ENCODE results near the gene ARHGAP12.

The ARHGAP12 gene

GRCh38 chr10:31759124-31759798 is 169.4 kb downstream of the ARHGAP12 start:
- no CpG with 5 or more reads among the region's 36 CpGs for whole genome bisulfite sequencing (ENCODE audit: extremely low coverage, insufficient coverage, low lambda C conversion rate)

GRCh38 chr10:31758495-31758894 is 170.1 kb downstream of the ARHGAP12 start:
- Histone ChIP-seq H3K27me3 (ENCODE audit: insufficient read depth, low read length, poor library complexity) (no peaks in the 10 kb centered on the region), H2BK5ac (ENCODE audit: low read length) (no peak overlapping the region), H4K8ac (ENCODE audit: low read depth, low read length) (no peak overlapping the region), H3K4me3 (ENCODE audit: low read length) (no peak overlapping the region), H3K36me3 (ENCODE audit: control insufficient read depth, insufficient read depth, low read length) (no peaks in the 10 kb centered on the region), H3K4me2 (ENCODE audit: low read length) (no peak overlapping the region), H2BK15ac (replicated peaks; ENCODE audit: low read depth) (no peak overlapping the region), H2AK5ac (ENCODE audit: low read length) (no peak overlapping the region), H3K4ac (ENCODE audit: low read depth, low read length) (no peak overlapping the region), H3K56ac (ENCODE audit: low read length) (no peak overlapping the region), H3K79me1 (ENCODE audit: low read length) (no peaks in the 10 kb centered on the region), H4K5ac (ENCODE audit: low read length) (no peak overlapping the region), H3K27ac (ENCODE audit: low read depth, low read length) (no peak overlapping the region), H3K9ac (ENCODE audit: low read length) (no peak overlapping the region), H3K23ac (ENCODE audit: low read length) (no peak overlapping the region), H3K79me2 (ENCODE audit: control insufficient read depth, insufficient read depth, low read length) (no peaks in the 10 kb centered on the region), H3K18ac (ENCODE audit: low read length) (no peak overlapping the region), H3K4me1 (ENCODE audit: control insufficient read depth, low read depth, low read length) (peaks cover 10% of the 10 kb centered on the region), H2BK120ac (ENCODE audit: low read depth, low read length) (no peak overlapping the region)
- WGBS (ENCODE audit: extremely low coverage, insufficient coverage, low lambda C conversion rate), result no CpG with 5 or more reads among the region's 5 CpGs
- DNase-seq, result no peak

More at GRCh38 chr10:31759124-31759798, 169.4 kb downstream of the ARHGAP12 start:
- Histone ChIP-seq H3K4ac (ENCODE audit: low read depth, low read length) (peak overlapping the region; percentile 96), H3K23ac (ENCODE audit: low read length) (no peak overlapping the region), H3K4me1 (ENCODE audit: control insufficient read depth, low read depth, low read length) (peaks cover 10% of the 10 kb centered on the region), H3K56ac (ENCODE audit: low read length) (peak overlapping the region; percentile 93), H4K5ac (ENCODE audit: low read length) (no peak overlapping the region), H3K4me2 (ENCODE audit: low read length) (peak overlapping the region; percentile 58), H3K79me2 (ENCODE audit: control insufficient read depth, insufficient read depth, low read length) (no peaks in the 10 kb centered on the region), H2BK5ac (ENCODE audit: low read length) (no peak overlapping the region), H3K36me3 (ENCODE audit: control insufficient read depth, insufficient read depth, low read length) (no peaks in the 10 kb centered on the region), H3K18ac (ENCODE audit: low read length) (peak overlapping the region; percentile 93), H3K27ac (ENCODE audit: low read depth, low read length) (peak overlapping the region; percentile 95), H3K79me1 (ENCODE audit: low read length) (no peaks in the 10 kb centered on the region), H3K27me3 (ENCODE audit: insufficient read depth, low read length, poor library complexity) (no peaks in the 10 kb centered on the region), H3K4me3 (ENCODE audit: low read length) (peak overlapping the region; percentile 67), H2AK5ac (ENCODE audit: low read length) (no peak overlapping the region), H2BK120ac (ENCODE audit: low read depth, low read length) (no peak overlapping the region), H2BK15ac (replicated peaks; ENCODE audit: low read depth) (no peak overlapping the region), H4K8ac (ENCODE audit: low read depth, low read length) (peak overlapping the region; percentile 28), H3K9ac (ENCODE audit: low read length) (peak overlapping the region; percentile 82)
- DNase-seq, result peak; percentile 80

DNA sequence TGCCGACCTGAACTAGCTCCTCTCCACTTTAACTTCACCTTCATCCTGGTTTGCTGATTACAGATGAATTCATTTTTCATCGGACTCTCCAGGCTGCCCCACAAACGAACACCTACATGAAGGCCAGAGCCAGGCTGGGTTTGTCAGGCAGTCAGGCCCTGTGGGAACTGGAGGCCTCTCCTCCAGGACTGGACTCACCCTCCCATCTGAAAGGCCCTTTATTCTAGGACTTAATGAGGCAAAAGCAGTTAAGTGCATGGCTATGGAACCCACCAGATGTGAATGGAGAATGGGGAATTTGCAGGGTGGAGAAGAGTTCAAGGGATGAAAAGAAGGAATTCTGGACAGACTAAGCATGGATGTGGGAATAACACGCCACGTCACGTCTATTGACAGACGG is 170.8 kb downstream of the ARHGAP12 start:
- no peak overlapping the region for H3K4ac ChIP-seq (ENCODE audit: low read depth, low read length)
- no CpG with 5 or more reads among the region's 7 CpGs for WGBS (ENCODE audit: extremely low coverage, insufficient coverage, low lambda C conversion rate)
- H3K4me3 ChIP-seq (ENCODE audit: low read length), result no peak overlapping the region
- no peak overlapping the region for H3K56ac ChIP-seq (ENCODE audit: low read length)
- H3K79me1 ChIP-seq (ENCODE audit: low read length), result no peaks in the 10 kb centered on the region
- H3K27me3 ChIP-seq (ENCODE audit: insufficient read depth, low read length, poor library complexity), result no peaks in the 10 kb centered on the region
- H2BK5ac ChIP-seq (ENCODE audit: low read length), result no peak overlapping the region
- H2BK120ac ChIP-seq (ENCODE audit: low read depth, low read length), result no peak overlapping the region
- DNase-seq, result no peak
- H3K36me3 ChIP-seq (ENCODE audit: control insufficient read depth, insufficient read depth, low read length), result no peaks in the 10 kb centered on the region
- no peak overlapping the region for H2AK5ac ChIP-seq (ENCODE audit: low read length)
- H3K27ac ChIP-seq (ENCODE audit: low read depth, low read length), result no peak overlapping the region
- no peak overlapping the region for H4K5ac ChIP-seq (ENCODE audit: low read length)
- H2BK15ac ChIP-seq (replicated peaks; ENCODE audit: low read depth), result no peak overlapping the region
- no peak overlapping the region for H4K8ac ChIP-seq (ENCODE audit: low read depth, low read length)
- H3K4me2 ChIP-seq (ENCODE audit: low read length), result no peak overlapping the region
- H3K23ac ChIP-seq (ENCODE audit: low read length), result no peak overlapping the region
- peak overlapping the region; percentile 9 for H3K18ac ChIP-seq (ENCODE audit: low read length)
- no peaks in the 10 kb centered on the region for H3K79me2 ChIP-seq (ENCODE audit: control insufficient read depth, insufficient read depth, low read length)
- peaks cover 10% of the 10 kb centered on the region for H3K4me1 ChIP-seq (ENCODE audit: control insufficient read depth, low read depth, low read length)
- H3K9ac ChIP-seq (ENCODE audit: low read length), result no peak overlapping the region

DNA sequence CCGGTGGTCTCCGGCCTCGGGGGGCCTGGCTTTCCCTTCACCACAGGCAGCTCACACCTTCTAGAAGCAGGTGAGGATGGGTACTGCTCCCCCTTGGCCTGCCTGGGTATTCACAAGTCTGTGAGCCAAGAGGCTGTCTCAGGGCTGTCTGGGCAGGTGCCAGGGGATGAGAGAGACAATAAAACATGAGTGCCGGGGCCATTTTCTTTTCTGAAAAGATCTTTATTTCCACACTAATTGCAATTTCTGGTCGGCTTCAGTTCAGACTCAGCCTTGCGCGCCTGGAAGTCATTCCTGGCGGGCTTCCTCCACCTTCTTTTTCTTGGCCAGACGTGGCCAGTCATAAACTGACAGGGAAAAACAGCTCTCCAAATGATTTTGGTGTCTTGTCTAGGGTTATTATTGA is 171.2 kb downstream of the ARHGAP12 start:
- no peaks in the 10 kb centered on the region for H3K79me2 ChIP-seq (ENCODE audit: control insufficient read depth, insufficient read depth, low read length)
- no peak for DNase-seq
- no CpG with 5 or more reads among the region's 9 CpGs for WGBS (ENCODE audit: extremely low coverage, insufficient coverage, low lambda C conversion rate)
- no peak overlapping the region for H3K9ac ChIP-seq (ENCODE audit: low read length)
- H3K27me3 ChIP-seq (ENCODE audit: insufficient read depth, low read length, poor library complexity), result no peaks in the 10 kb centered on the region
- H2BK120ac ChIP-seq (ENCODE audit: low read depth, low read length), result no peak overlapping the region
- no peak overlapping the region for H4K5ac ChIP-seq (ENCODE audit: low read length)
- H3K4ac ChIP-seq (ENCODE audit: low read depth, low read length), result no peak overlapping the region
- no peak overlapping the region for H3K23ac ChIP-seq (ENCODE audit: low read length)
- H3K4me3 ChIP-seq (ENCODE audit: low read length), result no peak overlapping the region
- H3K56ac ChIP-seq (ENCODE audit: low read length), result no peak overlapping the region
- no peak overlapping the region for H2AK5ac ChIP-seq (ENCODE audit: low read length)
- H2BK5ac ChIP-seq (ENCODE audit: low read length), result no peak overlapping the region
- no peak overlapping the region for H4K8ac ChIP-seq (ENCODE audit: low read depth, low read length)
- no peaks in the 10 kb centered on the region for H3K79me1 ChIP-seq (ENCODE audit: low read length)
- no peak overlapping the region for H3K4me2 ChIP-seq (ENCODE audit: low read length)
- peak overlapping the region; percentile 9 for H3K18ac ChIP-seq (ENCODE audit: low read length)
- no peak overlapping the region for H2BK15ac ChIP-seq (replicated peaks; ENCODE audit: low read depth)
- H3K36me3 ChIP-seq (ENCODE audit: control insufficient read depth, insufficient read depth, low read length), result no peaks in the 10 kb centered on the region
- H3K27ac ChIP-seq (ENCODE audit: low read depth, low read length), result no peak overlapping the region
- peaks cover 10% of the 10 kb centered on the region for H3K4me1 ChIP-seq (ENCODE audit: control insufficient read depth, low read depth, low read length)

- no CpG with 5 or more reads among the region's 11 CpGs for WGBS (ENCODE audit: extremely low coverage, insufficient coverage, low lambda C conversion rate)
- Histone ChIP-seq H2AK5ac (ENCODE audit: low read length) (no peak overlapping the region), H2BK15ac (replicated peaks; ENCODE audit: low read depth) (no peak overlapping the region), H3K4me2 (ENCODE audit: low read length) (no peak overlapping the region), H3K23ac (ENCODE audit: low read length) (no peak overlapping the region), H3K18ac (ENCODE audit: low read length) (no peak overlapping the region), H3K79me1 (ENCODE audit: low read length) (no peaks in the 10 kb centered on the region), H2BK5ac (ENCODE audit: low read length) (no peak overlapping the region), H3K4me1 (ENCODE audit: control insufficient read depth, low read depth, low read length) (peaks cover 10% of the 10 kb centered on the region), H3K27me3 (ENCODE audit: insufficient read depth, low read length, poor library complexity) (no peaks in the 10 kb centered on the region), H4K5ac (ENCODE audit: low read length) (no peak overlapping the region), H3K9ac (ENCODE audit: low read length) (no peak overlapping the region), H3K4ac (ENCODE audit: low read depth, low read length) (no peak overlapping the region), H3K27ac (ENCODE audit: low read depth, low read length) (no peak overlapping the region), H3K4me3 (ENCODE audit: low read length) (no peak overlapping the region), H3K79me2 (ENCODE audit: control insufficient read depth, insufficient read depth, low read length) (no peaks in the 10 kb centered on the region), H2BK120ac (ENCODE audit: low read depth, low read length) (no peak overlapping the region), H3K36me3 (ENCODE audit: control insufficient read depth, insufficient read depth, low read length) (no peaks in the 10 kb centered on the region), H4K8ac (ENCODE audit: low read depth, low read length) (no peak overlapping the region), H3K56ac (ENCODE audit: low read length) (peak overlapping the region; percentile 17)
- no peak for DNase-seq
Observed at GRCh38 chr10:31756729-31757110, 171.9 kb downstream of the ARHGAP12 start.

Measured in mesendoderm (in vitro differentiated cells).